NCI-H2171 treated with DMSO at 0.1 percent for 48 hours (cell line): ENCODE data around the gene ACSM6.
"Not testable (repeated sequence)": the region's sequence is repeated elsewhere in the genome, so short reads cannot be mapped to it uniquely, and the experiment has no call there.

Source experiments
- DNase-seq: peaks from one replicate; lab custom pipeline; 2025; lab: John Stamatoyannopoulos, UW

ACSM6 gene, protein sequence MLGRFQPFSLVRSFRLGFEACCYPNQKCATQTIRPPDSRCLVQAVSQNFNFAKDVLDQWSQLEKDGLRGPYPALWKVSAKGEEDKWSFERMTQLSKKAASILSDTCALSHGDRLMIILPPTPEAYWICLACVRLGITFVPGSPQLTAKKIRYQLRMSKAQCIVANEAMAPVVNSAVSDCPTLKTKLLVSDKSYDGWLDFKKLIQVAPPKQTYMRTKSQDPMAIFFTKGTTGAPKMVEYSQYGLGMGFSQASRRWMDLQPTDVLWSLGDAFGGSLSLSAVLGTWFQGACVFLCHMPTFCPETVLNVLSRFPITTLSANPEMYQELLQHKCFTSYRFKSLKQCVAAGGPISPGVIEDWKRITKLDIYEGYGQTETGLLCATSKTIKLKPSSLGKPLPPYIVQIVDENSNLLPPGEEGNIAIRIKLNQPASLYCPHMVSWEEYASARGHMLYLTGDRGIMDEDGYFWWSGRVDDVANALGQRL

DNA sequence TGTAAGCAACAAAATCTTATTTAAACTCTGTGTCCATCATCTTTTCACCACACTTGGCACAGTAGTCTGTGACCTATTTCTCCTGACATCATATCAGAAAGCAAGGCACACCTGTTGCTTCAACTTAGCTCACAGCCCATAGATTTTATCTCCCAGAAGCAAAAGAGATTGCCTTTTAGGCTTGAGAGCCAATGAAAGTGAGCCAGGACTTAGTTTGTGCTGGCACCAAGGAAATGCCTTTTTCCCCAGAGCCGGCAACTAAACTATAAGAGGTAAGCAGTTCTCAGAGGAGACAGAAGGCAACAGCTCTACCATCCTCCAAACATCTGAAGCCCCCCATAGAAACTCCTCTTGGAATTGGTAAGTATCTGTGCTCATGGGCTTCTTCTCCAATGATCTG is at the start of gene ACSM6:
ACSM6 (plus strand) TSS at position 295 of the 400 bp plus-strand sequence. CDS start 248 bp downstream, outside the sequence.
- DNase-seq = no peak

DNA sequence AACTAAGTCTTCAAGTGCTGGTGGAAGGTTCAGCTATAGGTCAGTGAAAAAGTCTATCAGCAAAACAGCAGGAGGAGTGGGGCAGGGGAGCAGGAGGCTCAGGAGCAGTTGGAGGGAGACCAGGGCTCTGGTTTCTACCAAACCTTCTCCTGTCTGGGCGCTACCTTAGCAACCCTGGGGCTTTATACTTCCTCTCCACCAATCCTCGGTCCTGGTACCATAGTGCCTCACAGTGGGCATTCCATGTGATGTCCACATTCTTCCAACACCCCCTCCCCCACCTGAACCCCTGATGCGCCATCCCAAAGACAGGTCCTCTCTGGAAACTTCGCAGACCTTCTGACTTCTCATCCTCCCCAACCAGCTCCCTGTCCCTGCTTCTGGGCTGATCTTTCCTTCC is 25.3 kb upstream of the ACSM6 start:
- DNase-seq = no peak

DNA sequence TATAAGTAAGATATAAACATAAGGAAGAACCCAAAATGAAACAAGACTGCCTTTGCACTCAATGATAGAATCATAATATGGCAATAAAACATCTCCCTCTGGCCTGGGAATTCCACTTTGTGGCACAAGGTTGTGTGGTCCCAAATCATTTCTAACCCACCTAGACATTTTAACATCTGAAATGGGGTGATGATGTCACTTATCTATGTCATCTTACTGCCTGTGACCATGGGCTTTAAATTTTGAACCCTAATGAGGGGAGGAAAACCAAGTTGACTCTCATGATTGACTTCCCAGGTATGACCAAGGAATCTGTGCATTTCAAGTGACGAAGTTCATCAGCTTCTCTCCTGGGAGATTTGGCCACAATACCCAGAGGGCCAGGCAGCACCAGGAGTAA is 24.5 kb upstream of the ACSM6 start:
- no peak for DNase-seq

DNA sequence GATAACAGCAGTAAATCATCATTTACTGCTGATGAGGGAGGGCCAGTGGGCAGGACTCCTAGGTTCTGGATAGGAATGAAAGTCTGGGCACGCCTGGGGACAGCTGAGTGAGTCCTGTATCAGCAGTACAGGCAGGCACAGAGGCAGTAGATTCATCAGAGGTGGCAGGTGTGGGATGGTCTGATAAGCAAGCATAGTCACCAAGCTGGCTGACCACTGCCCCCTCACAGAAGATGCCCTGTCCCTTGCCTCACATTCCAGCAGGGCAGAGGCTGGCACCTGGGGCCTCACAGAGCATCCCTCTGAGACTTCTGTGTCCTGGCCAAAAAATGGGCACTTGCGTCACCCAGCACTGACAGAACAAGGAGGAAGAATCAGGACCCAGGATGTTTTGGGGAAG is 23.2 kb upstream of the ACSM6 start:
- no peak for DNase-seq

DNA sequence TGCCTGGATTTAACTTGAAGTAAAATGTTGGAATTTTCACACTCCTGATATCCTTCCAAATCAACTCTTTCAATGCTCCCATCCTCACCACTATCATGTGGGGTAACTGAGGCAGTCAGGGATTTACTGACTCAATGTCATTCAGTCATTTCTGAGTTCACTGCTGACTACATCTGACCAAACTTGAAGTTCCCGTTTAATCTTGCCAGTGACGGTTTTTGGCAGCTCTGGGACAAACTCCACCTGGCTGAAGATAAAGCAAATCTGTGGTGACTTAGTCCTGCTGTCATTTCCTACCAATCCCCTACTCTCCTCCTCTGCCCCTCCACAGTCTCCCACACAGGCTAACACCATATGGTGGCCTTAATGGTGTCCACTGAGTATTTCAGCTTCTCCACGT is 22.7 kb upstream of the ACSM6 start:
- no peak for DNase-seq

DNA sequence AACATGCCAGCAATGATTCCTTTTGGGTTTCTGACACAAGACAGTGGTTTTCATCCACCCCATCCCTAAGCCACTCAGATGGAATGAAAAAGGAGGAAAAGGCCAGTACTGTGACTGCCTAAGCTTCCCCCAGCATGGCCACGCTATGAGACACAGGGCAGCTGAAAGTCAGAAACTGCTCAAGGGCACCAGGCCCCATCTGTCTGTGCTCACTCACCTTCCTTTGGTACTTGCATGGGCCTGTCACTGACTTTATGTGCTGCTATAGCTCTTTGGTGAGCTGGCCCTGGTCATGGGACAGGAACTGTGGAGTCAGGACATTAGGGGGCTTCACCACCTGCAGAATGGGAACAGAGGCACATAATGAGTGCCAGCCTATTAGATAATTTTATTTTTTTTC is 21.2 kb upstream of the ACSM6 start:
- no peak for DNase-seq

DNA sequence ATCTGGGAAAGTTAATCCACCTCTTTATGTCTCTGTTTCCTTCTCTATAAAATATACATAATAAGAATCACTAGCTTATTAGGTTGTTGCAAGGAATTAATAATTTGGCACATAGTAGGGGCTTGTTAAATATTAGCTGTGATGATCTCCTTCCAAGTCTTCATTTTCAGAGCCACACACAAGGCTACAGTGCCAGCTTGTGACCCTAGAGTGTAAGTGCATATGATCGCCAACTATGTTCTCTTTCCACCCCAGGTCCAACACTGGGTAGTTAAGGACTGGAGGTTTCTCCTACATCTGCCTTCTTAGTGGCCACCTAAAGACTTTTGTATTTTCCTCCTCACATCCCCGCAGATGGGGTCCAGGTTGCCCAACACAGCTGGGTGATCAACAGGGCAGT is 17.9 kb upstream of the ACSM6 start:
- no peak for DNase-seq

DNA sequence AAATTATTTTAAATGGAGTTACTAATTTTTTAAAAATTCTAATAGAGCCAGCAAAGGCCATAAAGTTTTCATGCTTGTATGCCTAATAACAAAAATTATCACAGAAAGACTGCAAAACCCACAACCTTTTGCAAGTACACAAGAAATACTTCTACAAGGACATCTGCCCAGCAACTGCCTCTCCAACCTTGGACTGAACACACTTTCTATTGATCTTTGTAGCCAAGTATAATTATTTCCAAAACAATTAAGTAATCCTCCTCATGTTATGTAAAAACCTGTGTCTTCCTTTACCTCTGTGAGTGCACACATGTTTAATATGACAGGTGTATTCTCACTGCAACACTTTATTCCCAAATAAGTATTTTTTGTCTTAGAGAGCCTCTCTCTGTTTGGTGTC is 16.6 kb upstream of the ACSM6 start:
- DNase-seq = no peak

DNA sequence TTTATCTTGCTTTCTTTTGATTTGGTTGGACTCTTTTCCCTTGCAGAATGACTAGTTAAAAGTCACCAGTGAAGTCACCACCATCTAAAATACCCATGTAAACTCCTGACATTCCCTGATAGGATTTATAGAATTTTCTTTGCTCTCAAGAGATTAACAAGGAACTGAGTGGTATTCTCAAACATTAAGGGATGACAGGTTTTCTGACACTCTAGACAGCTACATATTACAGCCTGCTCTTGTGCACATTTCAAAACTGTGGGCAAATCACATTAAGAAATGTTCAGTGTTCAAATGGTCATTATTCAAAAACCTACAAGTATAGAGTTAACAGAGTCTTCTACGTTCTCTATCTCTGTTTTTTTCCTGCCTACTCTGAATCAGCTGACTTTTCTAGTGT is 15.8 kb upstream of the ACSM6 start:
- no peak for DNase-seq

DNA sequence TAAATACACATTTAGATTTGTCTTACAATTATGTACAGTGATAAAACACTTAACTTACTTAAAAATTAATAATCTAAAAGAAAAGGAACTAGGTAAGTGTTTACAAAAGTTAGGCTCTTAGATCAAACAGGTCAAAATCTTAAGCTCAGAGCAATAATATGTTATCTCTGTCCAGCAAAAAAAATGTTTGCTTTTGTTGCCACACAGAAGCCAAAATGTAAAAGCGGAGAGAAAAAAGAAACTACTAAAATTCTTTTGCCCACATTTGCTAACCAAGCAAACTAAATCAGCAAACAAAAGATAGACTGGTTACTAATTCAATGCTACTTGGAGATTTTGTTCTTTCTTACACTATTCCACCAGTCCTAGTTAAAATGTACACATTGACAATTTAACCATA is 15.2 kb upstream of the ACSM6 start:
- no peak for DNase-seq

DNA sequence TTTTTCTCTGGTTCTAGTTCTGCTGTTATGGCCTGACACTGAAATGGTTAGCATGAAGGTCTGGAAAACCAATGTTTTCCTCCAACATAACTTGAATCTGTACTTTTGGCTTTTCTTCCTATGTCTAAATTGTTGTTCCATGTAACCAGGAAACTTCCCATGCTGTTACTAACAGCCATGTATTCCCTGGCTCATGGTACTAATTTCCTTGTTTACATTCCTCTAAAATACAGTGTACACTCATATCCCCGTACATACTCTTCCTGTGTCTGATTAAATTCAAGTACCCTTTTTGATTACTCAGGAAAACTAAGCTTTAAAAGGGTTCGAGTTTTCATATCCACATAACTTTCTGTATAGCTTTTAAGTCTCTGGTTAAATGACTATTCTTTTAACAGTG is 12.3 kb upstream of the ACSM6 start:
- no peak for DNase-seq

DNA sequence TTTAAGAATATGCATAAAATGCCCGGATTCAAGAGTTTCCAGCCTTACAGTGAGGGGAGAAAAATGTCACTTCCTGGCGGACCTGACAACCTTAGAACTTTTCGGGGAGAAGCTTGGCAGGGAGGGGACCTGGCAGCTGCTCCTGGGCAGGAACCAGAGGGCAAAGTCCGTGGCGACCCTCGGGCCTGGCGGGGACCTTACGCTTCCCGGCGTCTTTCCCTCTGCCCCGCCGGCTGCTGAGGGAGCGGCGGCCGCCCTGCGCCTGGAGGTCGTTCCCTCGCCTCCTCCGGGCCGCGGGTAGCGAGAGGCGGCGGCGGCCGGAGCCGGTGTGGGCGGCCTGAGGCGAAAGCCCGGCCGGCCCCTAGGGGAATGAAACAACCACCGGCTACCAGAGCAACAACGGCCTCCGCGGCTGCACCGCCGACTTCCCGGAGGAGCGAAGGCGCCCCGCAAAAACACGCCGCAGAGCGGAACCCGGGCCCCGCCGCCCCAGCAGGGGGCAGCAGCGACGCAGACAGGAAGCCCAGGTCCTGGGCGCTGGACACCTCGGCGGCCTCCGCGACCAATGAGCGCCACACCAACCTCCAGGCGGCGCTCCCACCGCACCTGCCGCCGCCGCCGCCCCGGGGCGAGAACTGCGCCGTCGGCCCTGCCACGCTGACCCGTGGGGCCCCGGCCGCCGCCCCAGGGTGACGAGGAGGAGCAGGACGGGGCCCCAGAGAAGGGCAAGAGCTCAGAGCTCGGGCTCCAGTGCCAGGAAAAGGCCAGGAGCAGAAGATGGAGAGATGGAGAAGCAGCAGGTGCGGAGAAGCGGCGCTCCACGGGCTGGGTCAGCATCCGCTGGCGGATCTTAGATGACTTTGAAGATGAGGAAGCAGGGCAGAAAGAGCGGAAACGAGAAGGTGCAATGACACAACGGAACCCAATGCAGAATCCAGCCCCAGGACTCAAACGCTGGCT is 10.5 kb upstream of the ACSM6 start:
- peak; percentile 58 for DNase-seq

DNA sequence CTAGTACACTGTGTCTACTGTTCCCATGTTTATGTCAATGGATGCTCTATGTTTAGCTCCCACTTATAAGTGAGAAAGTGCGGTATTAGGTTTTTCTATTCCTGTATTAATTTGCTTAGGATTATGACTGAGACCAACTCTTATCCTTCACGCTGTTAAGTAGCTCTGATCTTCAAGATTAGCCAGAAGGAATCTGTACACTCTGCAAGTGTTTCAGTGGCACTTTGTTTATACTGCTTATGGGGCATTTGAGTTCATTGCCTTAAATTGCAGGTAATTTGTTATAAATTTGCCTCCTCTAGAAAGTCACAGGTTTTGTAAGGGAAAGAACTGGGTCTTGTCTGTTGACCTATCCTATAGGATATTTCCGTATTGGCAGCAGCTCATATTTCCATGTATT is 6.4 kb upstream of the ACSM6 start:
- DNase-seq = no peak

DNA sequence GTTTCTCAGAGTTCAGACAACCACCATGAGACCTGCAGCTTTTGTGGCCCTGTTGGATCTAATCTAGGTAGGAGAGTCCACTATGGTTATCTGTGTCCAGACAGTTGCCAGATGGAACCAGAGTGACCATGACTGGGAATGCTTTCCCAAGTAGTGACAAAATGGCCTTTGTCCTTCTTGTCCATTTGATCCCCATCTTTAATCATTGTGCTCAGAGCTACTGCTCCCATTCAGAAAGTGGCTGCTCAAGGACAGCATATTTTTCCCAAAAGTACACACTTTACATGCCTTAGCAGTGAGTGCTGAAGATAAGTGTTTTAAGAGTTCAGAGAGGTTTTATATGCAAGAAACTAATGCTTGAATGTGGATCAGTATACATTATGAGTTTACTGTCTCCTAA is 5.4 kb upstream of the ACSM6 start:
- DNase-seq = no peak

DNA sequence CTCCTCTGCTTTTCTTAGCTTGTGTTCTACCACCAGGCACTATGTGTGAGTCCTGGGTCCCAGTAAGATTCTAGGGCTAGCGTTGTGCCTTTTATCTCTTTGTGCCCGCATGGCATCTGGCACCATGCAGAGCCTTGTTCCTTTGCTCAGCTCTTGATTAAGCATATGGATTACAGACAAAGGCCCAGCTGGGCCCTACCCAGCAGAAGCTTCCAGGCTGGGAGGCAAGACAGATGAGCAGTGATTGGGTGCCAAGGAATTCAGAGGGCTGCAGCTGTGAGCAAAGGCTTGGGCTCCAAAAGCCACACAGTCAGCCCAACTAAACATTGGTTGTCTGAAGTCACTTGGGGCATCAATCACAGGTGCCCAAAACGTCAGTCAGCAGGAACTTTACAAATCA is 2.0 kb downstream of the ACSM6 start:
- DNase-seq = no peak

DNA sequence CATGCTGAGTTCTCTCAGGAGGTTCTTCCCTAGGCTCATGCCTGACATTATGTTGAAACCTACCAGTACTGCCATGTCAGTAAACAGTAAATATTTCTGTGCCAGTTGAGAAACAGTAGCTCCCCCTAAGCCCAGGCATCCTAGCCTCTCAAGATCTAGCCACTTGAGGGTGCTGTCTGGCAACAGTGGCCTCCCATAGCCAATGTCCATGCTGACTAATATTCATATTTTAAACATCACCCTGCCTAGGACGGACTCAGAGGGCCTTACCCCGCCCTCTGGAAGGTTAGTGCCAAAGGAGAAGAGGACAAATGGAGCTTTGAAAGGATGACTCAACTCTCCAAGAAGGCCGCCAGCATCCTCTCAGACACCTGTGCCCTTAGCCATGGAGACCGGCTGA is 7.7 kb downstream of the ACSM6 start:
- no peak for DNase-seq

DNA sequence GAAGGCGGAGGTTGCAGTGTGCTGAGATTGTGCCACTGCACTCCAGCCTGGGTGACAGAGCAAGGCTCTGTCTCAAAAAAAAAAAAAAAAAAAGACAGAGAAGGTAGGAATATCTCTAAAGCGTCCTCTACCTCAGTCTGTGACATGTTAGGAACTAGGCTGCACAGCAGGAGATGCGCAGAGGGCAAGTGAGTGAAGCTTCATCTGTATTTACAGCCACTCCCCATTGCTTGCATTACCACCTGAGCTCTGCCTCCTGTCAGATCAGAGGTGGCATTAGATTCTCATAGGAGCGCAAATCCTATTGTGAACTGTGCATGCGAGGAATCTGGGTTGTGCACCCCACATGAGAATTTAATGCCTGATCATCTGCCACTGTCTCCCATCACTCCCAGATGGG is 8.8 kb downstream of the ACSM6 start:
- not testable (repeated sequence) for DNase-seq

DNA sequence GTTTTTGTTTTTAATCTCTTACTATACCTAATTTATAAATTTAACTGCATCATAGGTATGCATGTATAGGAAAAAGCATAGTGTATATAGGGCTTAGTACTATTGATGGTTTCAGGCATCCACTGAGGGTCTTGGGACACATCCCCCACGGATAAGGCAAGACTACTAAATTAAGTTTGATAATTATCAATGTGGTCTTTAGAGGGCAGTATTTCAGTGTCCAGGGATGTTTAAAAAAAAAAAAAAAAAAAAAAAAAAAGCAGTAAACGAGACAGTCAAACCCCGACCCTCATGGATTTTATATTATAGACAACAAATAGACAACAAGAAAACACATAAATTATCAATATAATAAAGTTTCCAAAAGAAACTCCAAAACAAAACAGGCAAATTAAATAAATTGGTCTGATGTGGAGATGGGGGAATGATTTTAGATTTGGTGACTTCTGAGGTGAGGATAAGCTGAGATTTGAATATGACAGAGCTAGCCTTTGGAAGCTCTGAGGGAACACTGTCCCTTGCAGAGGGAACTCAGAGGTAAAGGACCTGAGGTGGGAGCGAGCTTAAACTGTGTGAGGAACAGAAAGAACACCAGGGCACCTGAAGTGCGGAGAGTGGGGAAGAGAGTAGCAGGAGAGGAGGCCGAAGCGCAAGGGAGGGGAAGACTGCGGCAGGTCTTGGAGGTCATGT is 14.8 kb downstream of the ACSM6 start:
- no peak for DNase-seq

DNA sequence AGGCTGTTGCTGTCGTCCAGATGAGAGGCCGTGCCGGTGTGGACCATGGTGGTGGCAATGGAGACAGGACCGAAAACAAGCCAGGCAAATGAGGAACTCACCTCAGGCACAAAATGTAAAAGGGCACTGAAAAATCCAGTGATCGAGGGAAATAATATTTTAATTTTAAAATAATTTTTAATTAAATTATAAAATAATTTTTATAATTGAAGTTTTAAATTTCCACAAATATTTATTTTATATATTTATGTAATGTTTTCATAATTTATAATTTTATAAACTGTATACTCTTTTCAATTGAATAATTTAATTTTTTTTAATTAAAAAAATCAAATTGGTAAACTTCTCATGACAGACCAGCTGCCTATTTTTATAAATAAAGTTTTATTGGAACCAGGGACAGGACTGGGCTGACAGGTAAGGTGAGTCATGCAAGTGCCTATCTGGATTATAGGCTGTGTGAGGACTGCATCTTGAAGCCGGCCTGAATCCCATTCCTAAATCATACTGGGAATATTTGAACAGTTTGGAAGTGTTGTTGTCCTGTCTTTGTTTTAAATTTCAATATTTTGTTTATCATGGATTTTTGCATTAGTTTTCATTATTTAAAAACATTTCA is 15.6 kb downstream of the ACSM6 start:
- DNase-seq = no peak

DNA sequence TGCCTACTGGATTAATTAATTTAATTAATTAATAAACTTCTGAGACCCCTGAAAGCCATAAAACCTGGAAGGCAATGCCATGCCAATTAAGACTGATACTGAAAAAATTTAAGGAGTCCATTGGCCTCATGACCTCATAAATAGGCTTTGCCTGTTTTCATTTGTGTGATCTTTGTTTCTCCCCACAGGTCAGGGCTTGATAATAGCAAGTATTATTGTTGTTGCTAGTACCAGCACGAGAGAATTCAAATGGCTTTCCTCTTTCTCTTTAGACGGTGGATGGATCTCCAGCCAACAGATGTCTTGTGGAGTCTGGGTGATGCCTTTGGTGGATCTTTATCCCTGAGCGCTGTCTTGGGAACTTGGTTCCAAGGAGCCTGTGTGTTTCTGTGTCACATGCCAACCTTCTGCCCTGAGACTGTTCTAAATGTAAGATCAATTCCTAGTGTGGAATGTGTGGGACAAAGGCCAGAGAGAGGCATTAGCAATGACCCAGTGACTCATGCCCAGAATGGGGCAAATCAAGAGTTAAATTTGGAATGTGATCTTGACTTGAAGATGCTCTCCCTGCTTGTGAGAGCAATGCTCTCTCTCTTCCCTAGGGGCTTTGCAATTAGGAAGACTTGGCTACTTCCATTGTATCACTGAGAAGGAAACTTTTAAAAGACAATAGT is 17.7 kb downstream of the ACSM6 start:
- DNase-seq = no peak

DNA sequence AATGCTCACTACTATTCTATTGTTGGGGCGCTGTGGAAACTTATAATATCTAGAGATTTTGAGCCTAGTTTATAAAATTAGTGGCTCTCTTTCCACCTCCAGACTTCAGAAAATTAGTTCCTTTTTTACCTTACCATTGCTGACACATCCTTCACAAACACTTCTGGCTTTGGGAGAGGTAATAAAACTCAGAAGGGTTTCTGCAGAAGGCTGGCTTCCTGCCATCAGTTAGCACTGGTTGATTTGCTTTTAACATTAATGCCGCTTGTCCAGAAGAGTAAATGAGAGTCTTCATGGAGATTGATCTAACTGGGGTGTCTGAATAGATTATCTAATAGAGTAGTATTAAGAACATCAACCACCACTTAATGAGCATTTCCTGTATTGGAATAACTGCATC is 20.3 kb downstream of the ACSM6 start:
- peak; percentile 7 for DNase-seq
